H1 (cell line): ENCODE results near the gene CBLB. TPM values are rescaled to one million over a fixed set of nuclear protein-coding genes. Genes with fewer than 3 reads are reported as not detected.

Experiments
- CTCF ChIA-PET: fragments of 300-600 bp; sonication (Branson Sonifier 250); formaldehyde crosslinking; loops from one replicate; lab custom pipeline; 2021; ENCODE audit not compliant: partially characterized antibody; lab: Charles Lee
- POLR2A ChIA-PET: fragments of 300-600 bp; sonication (Branson Sonifier 250); formaldehyde crosslinking; loops from one replicate; lab custom pipeline; 2021; ENCODE audit warnings: inconsistent platforms; ENCODE audit not compliant: partially characterized antibody; lab: Charles Lee
- DNase-seq, 2 experiments: peaks; one replicate each; pipeline versions ENCODE4 v3.0.0 to v3.0.0-alpha.2; 2010 to 2022; ENCODE audit warnings: low spot score in 2 of 2, low read depth in 1 of 2, mixed read lengths in 1 of 2
- FAIRE-seq: peaks from 2 replicates; lab custom pipeline; 2011; peaks lifted over from hg19 to GRCh38; lab: Jason Lieb, UNC
- H2AFZ ChIP-seq: 2 replicates; pipeline ENCODE4 v1.8.1; 2012; ENCODE audit warnings: low read length, inconsistent platforms
- H2AK5ac ChIP-seq: 2 replicates; pipeline ENCODE4 v1.6.1; 2013; ENCODE audit warnings: low read depth, low read length
- H2BK120ac ChIP-seq: replicated peaks from 2 replicates; pipeline ENCODE3; 2013; ENCODE audit warnings: low read depth, low read length, inconsistent platforms
- H2BK12ac ChIP-seq: 2 replicates; pipeline ENCODE4 v1.6.1; 2013; ENCODE audit warnings: low read depth, low read length
- H2BK15ac ChIP-seq: 2 replicates; pipeline ENCODE4 v1.6.1; 2013; ENCODE audit warnings: low read length
- H2BK20ac ChIP-seq: 2 replicates; pipeline ENCODE4 v1.6.1; 2013; ENCODE audit warnings: low read length
- H2BK5ac ChIP-seq: 2 replicates; pipeline ENCODE4 v1.6.1; 2013; ENCODE audit warnings: low read depth, low read length
- H3K14ac ChIP-seq: 2 replicates; pipeline ENCODE4 v1.6.1; 2013; ENCODE audit warnings: inconsistent platforms; ENCODE audit not compliant: insufficient read length
- H3K18ac ChIP-seq: 2 replicates; pipeline ENCODE4 v1.6.1; 2013; ENCODE audit warnings: low read length; ENCODE audit errors: extremely low read depth
- H3K23ac ChIP-seq: 2 replicates; pipeline ENCODE4 v1.6.1; 2013; ENCODE audit warnings: inconsistent platforms; ENCODE audit not compliant: insufficient read length
- H3K23me2 ChIP-seq: 2 replicates; pipeline ENCODE4 v1.6.1; 2013; ENCODE audit warnings: low read depth, low read length
- H3K27ac ChIP-seq: 2 replicates; pipeline ENCODE4 v1.6.1; 2011; ENCODE audit warnings: low read depth, low read length, inconsistent platforms
- H3K27me3 ChIP-seq, 4 experiments: replicated peaks in 1 of 4; 1 replicate in 1 of 4; 2 replicates in 3 of 4; pipeline versions ENCODE4 v1.6.1 to v1.8.1; 2011 to 2013; ENCODE audit warnings: low read length in 3 of 4, mild to moderate bottlenecking in 3 of 4, inconsistent platforms in 2 of 4, mixed read lengths in 2 of 4, moderate library complexity in 1 of 4; ENCODE audit not compliant: control insufficient read depth in 3 of 4, insufficient read depth in 3 of 4; ENCODE audit errors: extremely low read depth in 1 of 4
- H3K36me3 ChIP-seq, 4 experiments: 2 replicates each; pipeline versions ENCODE4 v1.6.1 to v1.8.1; 2011 to 2013; ENCODE audit warnings: mild to moderate bottlenecking in 4 of 4, low read length in 3 of 4, moderate library complexity in 2 of 4, control low read depth in 1 of 4, inconsistent platforms in 1 of 4; ENCODE audit not compliant: insufficient read depth in 4 of 4, control insufficient read depth in 2 of 4
- H3K4ac ChIP-seq: replicated peaks from 2 replicates; pipeline ENCODE3; 2013; ENCODE audit warnings: low read length, low read depth, mixed read lengths, inconsistent platforms; ENCODE audit not compliant: insufficient read length
- H3K4me1 ChIP-seq, 4 experiments: replicated peaks in 1 of 4; 1 replicate in 1 of 4; 2 replicates in 3 of 4; pipeline versions ENCODE4 v1.6.1 to v1.8.1; 2011 to 2013; ENCODE audit warnings: low read length in 3 of 4, inconsistent platforms in 2 of 4, mixed read lengths in 1 of 4; ENCODE audit not compliant: insufficient read depth in 4 of 4, control insufficient read depth in 3 of 4
- H3K4me2 ChIP-seq, 2 experiments: 2 replicates each; pipeline versions ENCODE4 v1.6.1 to v1.8.1; 2011 to 2013; ENCODE audit warnings: low read depth in 2 of 2, low read length in 2 of 2, control low read depth in 1 of 2, inconsistent platforms in 1 of 2, mild to moderate bottlenecking in 1 of 2; ENCODE audit not compliant: insufficient read depth in 1 of 2
- H3K4me3 ChIP-seq, 4 experiments: fragments of 200-600, 300-600 bp in 1 of 4; sonication (generic), shearing (Covaris generic), sonication (Bioruptor Twin) in 1 of 4; 2 replicates each; pipeline versions ENCODE4 v1.5.1 to v1.8.1; 2011 to 2016; ENCODE audit warnings: low read length in 4 of 4, low read depth in 3 of 4, control low read depth in 2 of 4, inconsistent platforms in 2 of 4, mild to moderate bottlenecking in 2 of 4, mixed read lengths in 1 of 4, moderate library complexity in 1 of 4; ENCODE audit not compliant: insufficient read depth in 2 of 4; ENCODE audit errors: extremely low read depth in 1 of 4
- H3K56ac ChIP-seq: replicated peaks from 2 replicates; pipeline ENCODE3; 2013; ENCODE audit warnings: low read depth, mild to moderate bottlenecking, mixed read lengths, low read length, inconsistent platforms; ENCODE audit not compliant: insufficient read length
- H3K79me1 ChIP-seq: 2 replicates; pipeline ENCODE4 v1.6.1; 2013; ENCODE audit warnings: low read depth, low read length, control low read depth
- H3K79me2 ChIP-seq, 2 experiments: 2 replicates each; pipeline versions ENCODE4 v1.6.1 to v1.8.1; 2012 to 2013; ENCODE audit warnings: low read length in 2 of 2, mild to moderate bottlenecking in 2 of 2, inconsistent platforms in 1 of 2; ENCODE audit not compliant: insufficient read depth in 2 of 2, control insufficient read depth in 1 of 2
- H3K9ac ChIP-seq, 4 experiments: replicated peaks in 1 of 4; 1 replicate in 1 of 4; 2 replicates in 3 of 4; pipeline versions ENCODE4 v1.6.1 to v1.8.1; 2011 to 2013; ENCODE audit warnings: low read depth in 3 of 4, low read length in 3 of 4, control low read depth in 2 of 4, mild to moderate bottlenecking in 2 of 4, moderate library complexity in 2 of 4, inconsistent platforms in 1 of 4; ENCODE audit errors: extremely low read depth in 1 of 4
- H3K9me3 ChIP-seq, 2 experiments: 2 replicates each; pipeline versions ENCODE4 v1.6.1 to v1.8.1; 2012 to 2013; ENCODE audit warnings: mild to moderate bottlenecking in 2 of 2, moderate library complexity in 2 of 2, control low read depth in 1 of 2, inconsistent platforms in 1 of 2, low read depth in 1 of 2, low read length in 1 of 2, mixed read lengths in 1 of 2; ENCODE audit not compliant: insufficient read depth in 2 of 2
- H4K20me1 ChIP-seq, 2 experiments: replicated peaks in 1 of 2; 2 replicates each; pipeline versions ENCODE3 to v1.8.1; 2011 to 2013; ENCODE audit warnings: inconsistent platforms in 2 of 2, low read length in 2 of 2, mild to moderate bottlenecking in 1 of 2; ENCODE audit not compliant: insufficient read depth in 2 of 2, control insufficient read depth in 1 of 2
- H4K5ac ChIP-seq: 2 replicates; pipeline ENCODE4 v1.6.1; 2013; ENCODE audit warnings: low read length, low read depth, mixed read lengths, inconsistent platforms; ENCODE audit not compliant: insufficient read length
- H4K8ac ChIP-seq: 2 replicates; pipeline ENCODE4 v1.8.0; 2013; ENCODE audit warnings: mild to moderate bottlenecking, moderate library complexity, low read length, inconsistent platforms; ENCODE audit not compliant: insufficient read depth; ENCODE audit errors: extremely low read depth
- H4K91ac ChIP-seq: replicated peaks from 2 replicates; pipeline ENCODE3; 2013; ENCODE audit warnings: low read length, mixed read lengths, inconsistent platforms; ENCODE audit not compliant: insufficient read length
- YY1 ChIP-seq: IDR thresholded peaks from 2 replicates; pipeline ENCODE4 v1.6.1; 2011; ENCODE audit warnings: low read depth, mild to moderate bottlenecking, low read length
- WGBS, 2 experiments: shearing (Covaris generic) in 1 of 2; methylation state at CpG; one replicate each; pipeline versions ENCODE4 v1.1.6 to v1.1.7; 2013 to 2015; ENCODE audit warnings: low lambda C conversion rate in 2 of 2, mixed read lengths in 2 of 2, inconsistent platforms in 1 of 2, low coverage in 1 of 2, missing lambda C conversion rate in 1 of 2; ENCODE audit not compliant: insufficient replicate concordance in 2 of 2, insufficient coverage in 1 of 2, insufficient read length in 1 of 2; ENCODE audit errors: extremely low coverage in 1 of 2, missing lambda C conversion rate in 1 of 2; 5-methylcytosine and 5-hydroxymethylcytosine counted together
- polyA plus RNA-seq, 7 experiments: library from polyadenylated mRNA; depleted of rRNA in 3 of 7; stranded (reverse) in 5 of 7; unstranded in 2 of 7; fragments of >200 nt in 5 of 7; fragments of 200-250 nt in 2 of 7; gene quantifications; 1 replicate in 5 of 7; 2 replicates in 1 of 7; 4 replicates in 1 of 7; pipeline versions ENCODE4 v1.2.1 to v1.2.3, GENCODE V29; 2011 to 2013; ENCODE audit warnings: missing spikeins in 2 of 7, mixed read lengths in 2 of 7
- total RNA-seq: library from RNA; stranded (reverse); fragmentation: NEBNext Ultra II Directional; extraction: Animal tissue kit (Norgen Biotek cat#: 25700); gene quantifications from 2 replicates; pipeline ENCODE4 v1.2.1, GENCODE V29; 2021

CBLB gene
- total and polyA plus RNA-seq, 2 of the 8 experiments (the other 6 are each of a cell fraction or from before 2014, with no cell fraction given) = 14.5 to 26.0 TPM

DNA sequence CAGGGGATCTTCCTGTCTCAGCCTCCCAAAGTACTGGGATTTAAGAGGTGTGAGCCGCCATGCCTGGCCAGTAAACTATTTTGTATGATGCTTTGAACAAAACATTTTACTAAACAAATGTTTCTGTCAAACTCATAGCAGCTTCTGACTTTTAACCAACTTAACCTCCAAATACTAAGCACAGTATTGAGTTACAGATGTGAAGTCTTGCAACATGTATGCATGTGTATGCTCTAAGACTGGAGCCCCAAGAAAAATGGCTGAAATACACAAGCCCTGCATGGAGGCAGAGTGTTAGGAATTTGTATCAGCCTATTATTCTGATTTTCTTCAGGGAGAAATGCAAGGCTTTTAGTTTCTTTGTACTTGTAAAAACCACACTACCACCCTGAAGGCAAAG, 137.1 kb downstream of the CBLB start:
- Histone ChIP-seq H4K20me1 (no peaks in the 10 kb centered on the region), H3K4ac (no peak overlapping the region), H4K5ac (no peak overlapping the region), H3K4me2 (no peak overlapping the region), H3K23ac (no peak overlapping the region), H4K8ac (no peak overlapping the region), H3K27me3 (no peaks in the 10 kb centered on the region), H2BK5ac (no peak overlapping the region), H2AK5ac (no peak overlapping the region), H3K36me3 (peaks cover 0 to 16% (median 2%) of the 10 kb centered on the region in 4 experiments; a peak in 4 of 8 replicates), H4K91ac (no peak overlapping the region), H2BK12ac (no peak overlapping the region), H2BK20ac (no peak overlapping the region), H2AFZ (no peak overlapping the region), H3K4me1 (no peaks in the 10 kb centered on the region), H3K27ac (no peak overlapping the region), H3K9me3 (no peaks in the 10 kb centered on the region; a peak in 1 of 4 replicates), H3K56ac (no peak overlapping the region), H3K4me3 (no peak overlapping the region), H2BK15ac (no peak overlapping the region), H3K14ac (no peak overlapping the region), H3K18ac (no peak overlapping the region), H3K9ac (no peak overlapping the region), H3K23me2 (no peaks in the 10 kb centered on the region), H3K79me1 (no peaks in the 10 kb centered on the region), H2BK120ac (no peak overlapping the region), H3K79me2 (no peaks in the 10 kb centered on the region)
- FAIRE-seq = no peak
- ChIA-PET POLR2A (no interaction called here), CTCF (no interaction called here)
- WGBS, 2 experiments = 90% methylated on average over 1 of the region's 1 CpG; no CpG with 5 or more reads in 1 of the 2 experiments
- no peak for DNase-seq
- TF ChIP-seq YY1 = no peak
